Ramos (cell line): Measurements from ENCODE around the gene PMIS2.
"Not testable (repeated sequence)": the region's sequence is repeated elsewhere in the genome, so short reads cannot be mapped to it uniquely, and the experiment has no call there.

Source experiments
- in situ Hi-C: fragments of 300-500 bp; cut with MboI; formaldehyde crosslinking; loops from one replicate; pipeline ENCODE4 v1.14.3; 2022; ENCODE audit warnings: low sequenced_read_pairs; ENCODE audit not compliant: unreplicated experiment

The PMIS2 gene

GRCh38 chr19:35582760-35583159 is 3.2 kb upstream of the PMIS2 start:
- in situ Hi-C loops: loop anchor here (10.0 kb wide), 1 partner anchor 208 kb away; the partner anchor contains the start of gene GPR42

GRCh38 chr19:35587321-35587720 is 1.3 kb downstream of the PMIS2 start:
- in situ Hi-C loops: loop anchor here (10.0 kb wide), 1 partner anchor 213 kb away; the partner anchor contains the start of gene GPR42

- in situ Hi-C loops: no loop called here
Measured at GRCh38 chr19:35590875-35591274, 4.9 kb downstream of the PMIS2 start.

- in situ Hi-C loops: no loop called here
Measured at GRCh38 chr19:35592226-35592625, 6.3 kb downstream of the PMIS2 start.

GRCh38 chr19:35595026-35595425 is 9.1 kb downstream of the PMIS2 start:
- in situ Hi-C loops: not testable (repeated sequence)

GRCh38 chr19:35595928-35596327 is 10.0 kb downstream of the PMIS2 start:
- in situ Hi-C loops: no loop called here

- in situ Hi-C loops: no loop called here
Measured at GRCh38 chr19:35596366-35596999, 10.5 kb downstream of the PMIS2 start.

- in situ Hi-C loops: no loop called here
Measured at GRCh38 chr19:35601971-35602370, 16.0 kb downstream of the PMIS2 start.

- in situ Hi-C loops: not testable (repeated sequence)
Measured at GRCh38 chr19:35604436-35604835, 18.5 kb downstream of the PMIS2 start.

- in situ Hi-C loops: not testable (repeated sequence)
Measured at GRCh38 chr19:35607170-35607569, 21.2 kb downstream of the PMIS2 start.

- in situ Hi-C loops: no loop called here
Measured at GRCh38 chr19:35607661-35608060, 21.7 kb downstream of the PMIS2 start.

GRCh38 chr19:35608251-35608650 is 22.3 kb downstream of the PMIS2 start:
- in situ Hi-C loops: no loop called here

- in situ Hi-C loops: no loop called here
Measured at GRCh38 chr19:35609851-35610353, 23.9 kb downstream of the PMIS2 start.

GRCh38 chr19:35612224-35612558 is 26.2 kb downstream of the PMIS2 start:
- in situ Hi-C loops: no loop called here

GRCh38 chr19:35612559-35613321 is 26.8 kb downstream of the PMIS2 start, which contains the start of gene HAUS5:
TSS of gene HAUS5 (plus strand) at chr19:35612735. CDS start at chr19:35612795, 60 bp downstream.
- in situ Hi-C loops: no loop called here

GRCh38 chr19:35613574-35613973 is 27.6 kb downstream of the PMIS2 start:
- in situ Hi-C loops: no loop called here

- in situ Hi-C loops: no loop called here
Measured at GRCh38 chr19:35615036-35615435, 29.1 kb downstream of the PMIS2 start.

- in situ Hi-C loops: no loop called here
Measured at GRCh38 chr19:35618857-35619256, 32.9 kb downstream of the PMIS2 start.

GRCh38 chr19:35619290-35619923 is 33.4 kb downstream of the PMIS2 start:
- in situ Hi-C loops: no loop called here

GRCh38 chr19:35620001-35620400 is 34.0 kb downstream of the PMIS2 start:
- in situ Hi-C loops: no loop called here

- in situ Hi-C loops: no loop called here
Measured at GRCh38 chr19:35621708-35622107, 35.7 kb downstream of the PMIS2 start.
